H1 (cell line): Measurements from ENCODE around the gene FCN3. TPM values are rescaled to one million over a fixed set of nuclear protein-coding genes. Genes with fewer than 3 reads are reported as not detected.
A peak's percentile ranks its signal among the peaks of the same experiment; 100 is the strongest.

Experiments
- ASH2L ChIP-seq: fragments of 200-600, 300-600 bp; sonication (generic); IDR thresholded peaks from one replicate; pipeline ENCODE4 v1.7.1; 2017; ENCODE audit warnings: low read length
- CHD1 ChIP-seq: IDR thresholded peaks from 2 replicates; pipeline ENCODE4 v1.6.1; 2012; ENCODE audit warnings: low read depth, low read length, improper control_type of control experiment
- EGR1 ChIP-seq: IDR thresholded peaks from 2 replicates; pipeline ENCODE4 v1.6.1; 2011; ENCODE audit warnings: low read depth, low read length, borderline replicate concordance
- EP300 ChIP-seq, 2 experiments: IDR thresholded peaks; 1 replicate in 1 of 2; 2 replicates in 1 of 2; pipeline ENCODE4 v1.6.1; 2011 to 2012; ENCODE audit warnings: low read depth in 2 of 2, low read length in 2 of 2, mild to moderate bottlenecking in 2 of 2, borderline replicate concordance in 1 of 2, inconsistent platforms in 1 of 2, moderate library complexity in 1 of 2
- FOSL1 ChIP-seq: IDR thresholded peaks from 2 replicates; pipeline ENCODE4 v1.6.1; 2011; ENCODE audit warnings: mild to moderate bottlenecking, low read depth, low read length, moderate library complexity; ENCODE audit not compliant: insufficient read depth
- GABPA ChIP-seq: IDR thresholded peaks from 2 replicates; pipeline ENCODE4 v1.6.1; 2011; ENCODE audit warnings: mild to moderate bottlenecking, low read length, moderate library complexity, borderline replicate concordance; ENCODE audit not compliant: insufficient read depth
- HDAC2 ChIP-seq, 2 experiments: fragments of 300-600 bp in 1 of 2; sonication (generic) in 1 of 2; IDR thresholded peaks; 2 replicates each; pipeline ENCODE4 v1.6.1; 2011 to 2012; ENCODE audit warnings: low read depth in 2 of 2, low read length in 2 of 2, mild to moderate bottlenecking in 2 of 2, moderate library complexity in 2 of 2, borderline replicate concordance in 1 of 2, inconsistent platforms in 1 of 2
- KDM1A ChIP-seq: fragments of 200-600, 300-600 bp; sonication (generic); IDR thresholded peaks from 2 replicates; pipeline ENCODE4 v1.7.1; 2016; ENCODE audit warnings: mild to moderate bottlenecking, low read length, borderline replicate concordance
- KDM4A ChIP-seq: IDR thresholded peaks from one replicate; pipeline ENCODE4 v1.7.1; 2012; ENCODE audit warnings: low read depth, mild to moderate bottlenecking, moderate library complexity, low read length, inconsistent platforms; ENCODE audit not compliant: severe bottlenecking
- NRF1 ChIP-seq: IDR thresholded peaks from 2 replicates; pipeline ENCODE4 v1.6.1; 2011; ENCODE audit warnings: mild to moderate bottlenecking, low read depth, low read length, improper control_type of control experiment
- PHF8 ChIP-seq: fragments of 200-600 bp; sonication (generic); conservative IDR thresholded peaks from 2 replicates; pipeline ENCODE4 v1.7.1; 2012; ENCODE audit warnings: low read depth, mild to moderate bottlenecking, inconsistent platforms, low read length, moderate library complexity
- POLR2A ChIP-seq, 2 experiments: IDR thresholded peaks; 1 replicate in 1 of 2; 2 replicates in 1 of 2; pipeline ENCODE4 v1.6.1; 2011; ENCODE audit warnings: low read depth in 2 of 2, low read length in 2 of 2, mild to moderate bottlenecking in 2 of 2; ENCODE audit errors: control extremely low read depth in 1 of 2
- POU5F1 ChIP-seq: IDR thresholded peaks from 2 replicates; pipeline ENCODE4 v1.6.1; 2011; ENCODE audit warnings: low read depth, mild to moderate bottlenecking, low read length, moderate library complexity
- RNF2 ChIP-seq: fragments of 200-900, 300-1000 bp; sonication (generic); IDR thresholded peaks from 2 replicates; pipeline ENCODE4 v1.7.1; 2016; ENCODE audit warnings: borderline replicate concordance, low read depth, mild to moderate bottlenecking, antibody characterized with exemption, low read length; ENCODE audit not compliant: poor library complexity, severe bottlenecking; ENCODE audit errors: missing control alignments
- RXRA ChIP-seq: IDR thresholded peaks from 2 replicates; pipeline ENCODE4 v1.6.1; 2011; ENCODE audit warnings: low read depth, mild to moderate bottlenecking, low read length, moderate library complexity; ENCODE audit not compliant: insufficient read depth
- SAP30 ChIP-seq: fragments of 300-600 bp; sonication (generic); IDR thresholded peaks from 2 replicates; pipeline ENCODE4 v1.7.1; 2012; ENCODE audit warnings: low read length, moderate library complexity, mild to moderate bottlenecking, inconsistent platforms; ENCODE audit not compliant: insufficient read depth, insufficient replicate concordance
- SIN3A ChIP-seq, 2 experiments: IDR thresholded peaks in 1 of 2; conservative IDR thresholded peaks in 1 of 2; 2 replicates each; pipeline ENCODE4 v1.6.1; 2011 to 2012; ENCODE audit warnings: low read length in 2 of 2, improper control_type of control experiment in 1 of 2, low read depth in 1 of 2, mild to moderate bottlenecking in 1 of 2
- SP1 ChIP-seq: IDR thresholded peaks from 2 replicates; pipeline ENCODE4 v1.6.1; 2011; ENCODE audit warnings: low read depth, low read length
- YY1 ChIP-seq: IDR thresholded peaks from 2 replicates; pipeline ENCODE4 v1.6.1; 2011; ENCODE audit warnings: low read depth, mild to moderate bottlenecking, low read length
- polyA plus RNA-seq, 7 experiments: library from polyadenylated mRNA; depleted of rRNA in 3 of 7; stranded (reverse) in 5 of 7; unstranded in 2 of 7; fragments of >200 nt in 5 of 7; fragments of 200-250 nt in 2 of 7; gene quantifications; 1 replicate in 5 of 7; 2 replicates in 1 of 7; 4 replicates in 1 of 7; pipeline versions ENCODE4 v1.2.1 to v1.2.3, GENCODE V29; 2011 to 2013; ENCODE audit warnings: missing spikeins in 2 of 7, mixed read lengths in 2 of 7
- total RNA-seq: library from RNA; stranded (reverse); fragmentation: NEBNext Ultra II Directional; extraction: Animal tissue kit (Norgen Biotek cat#: 25700); gene quantifications from 2 replicates; pipeline ENCODE4 v1.2.1, GENCODE V29; 2021
- TF ChIP-seq, protein P1 (sequence below): IDR thresholded peaks from 2 replicates; pipeline ENCODE4 v1.6.1; 2011; ENCODE audit warnings: low read length, improper control_type of control experiment

FCN3 gene
- total and polyA plus RNA-seq, 2 of the 8 experiments (the other 6 are each of a cell fraction or from before 2014, with no cell fraction given) = 0.30 to 0.57 TPM

DNA sequence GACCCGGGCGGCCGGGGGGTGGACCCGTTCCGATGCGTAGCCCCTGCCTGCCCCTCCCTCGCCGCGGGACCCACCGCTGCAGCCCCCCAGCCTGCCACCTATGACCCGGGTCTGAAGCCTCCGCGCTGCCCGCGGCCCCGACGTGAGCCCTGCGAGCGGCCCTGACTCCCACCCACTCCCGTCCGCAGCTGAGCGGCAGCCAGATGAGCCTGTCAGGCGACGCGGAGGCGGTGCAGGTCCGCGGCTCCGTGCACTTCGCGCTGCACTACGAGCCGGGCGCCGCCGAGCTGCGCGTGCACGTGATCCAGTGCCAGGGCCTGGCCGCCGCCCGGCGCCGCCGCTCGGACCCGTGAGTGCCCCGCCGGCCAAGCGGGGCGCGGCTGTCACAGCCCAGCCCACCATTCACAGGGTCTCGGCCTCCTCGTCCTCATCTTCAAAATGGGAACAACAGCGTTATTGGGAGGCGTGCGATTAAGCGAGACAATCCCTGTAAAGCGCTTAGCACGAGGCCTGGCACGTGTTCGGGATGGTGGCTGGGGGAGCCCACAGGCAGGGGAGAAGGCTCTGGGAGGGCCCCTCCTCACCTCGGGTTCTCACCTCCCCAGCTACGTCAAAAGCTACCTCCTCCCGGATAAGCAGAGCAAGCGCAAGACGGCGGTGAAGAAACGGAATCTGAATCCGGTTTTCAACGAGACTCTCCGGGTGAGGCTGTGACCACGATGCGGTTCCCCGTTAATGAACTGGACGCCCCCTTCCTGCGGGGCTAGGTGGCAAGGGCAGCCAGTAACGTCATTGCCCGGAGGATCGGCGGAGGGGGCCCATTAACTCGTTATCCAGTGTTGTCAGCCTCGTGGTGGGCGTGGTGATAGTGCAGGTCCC is 24.6 kb downstream of the FCN3 start (continued):
- TF ChIP-seq KDM4A = peak; percentile 29
- TF ChIP-seq, protein P1, sequence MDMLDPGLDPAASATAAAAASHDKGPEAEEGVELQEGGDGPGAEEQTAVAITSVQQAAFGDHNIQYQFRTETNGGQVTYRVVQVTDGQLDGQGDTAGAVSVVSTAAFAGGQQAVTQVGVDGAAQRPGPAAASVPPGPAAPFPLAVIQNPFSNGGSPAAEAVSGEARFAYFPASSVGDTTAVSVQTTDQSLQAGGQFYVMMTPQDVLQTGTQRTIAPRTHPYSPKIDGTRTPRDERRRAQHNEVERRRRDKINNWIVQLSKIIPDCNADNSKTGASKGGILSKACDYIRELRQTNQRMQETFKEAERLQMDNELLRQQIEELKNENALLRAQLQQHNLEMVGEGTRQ = peak; percentile 53; the same call in 1 of the 2 replicates
- no peak for TF ChIP-seq YY1
- TF ChIP-seq HDAC2 (IDR thresholded peaks at IDR 0.05; ENCODE audit: borderline replicate concordance in 1 of 2, low read depth in 2 of 2, low read length in 2 of 2) = 0 out of 4 replicates have a peak, but pooled peaks have one; percentile 3 to 62
- 0 out of 2 replicates have a peak, but pooled peaks have one; percentile 7 for TF ChIP-seq EGR1
- peak; percentile 7 for TF ChIP-seq ASH2L
- TF ChIP-seq RXRA = no peak
- TF ChIP-seq CHD1 = no peak
- no peak for TF ChIP-seq GABPA
- TF ChIP-seq RNF2 = peak; percentile 65
- TF ChIP-seq FOSL1 = no peak
- peak; percentile 70; the same call in 1 of the 2 replicates for TF ChIP-seq KDM1A
- TF ChIP-seq EP300 (IDR thresholded peaks at IDR 0.05; ENCODE audit: borderline replicate concordance in 1 of 2, low read depth in 2 of 2, low read length in 2 of 2) = no peak; a peak in 1 of 3 replicates
- TF ChIP-seq POLR2A (IDR thresholded peaks at IDR 0.05; ENCODE audit: control extremely low read depth in 1 of 2, low read depth in 2 of 2, low read length in 2 of 2) = 0 out of 3 replicates have a peak, but pooled peaks of 1 of the 2 experiments have one; percentile 24
- TF ChIP-seq POU5F1 = no peak
- TF ChIP-seq PHF8 = 0 out of 2 replicates have a peak, but pooled peaks have one; percentile 4
- TF ChIP-seq SAP30 = no peak
- no peak for TF ChIP-seq SIN3A (conservative IDR thresholded peaks at IDR 0.05 in 1 of 2, IDR thresholded peaks at IDR 0.05 in 1 of 2; ENCODE audit: low read depth in 1 of 2, low read length in 2 of 2)
- no peak for TF ChIP-seq NRF1
- TF ChIP-seq SP1 = peak; percentile 55; the same call in 1 of the 2 replicates
